ENCODE results near the gene CST4. TPM values are rescaled to one million over a fixed set of nuclear protein-coding genes. Genes with fewer than 3 reads are reported as not detected.
"Not testable (repeated sequence)": the region's sequence is repeated elsewhere in the genome, so short reads cannot be mapped to it uniquely, and the experiment has no call there.

CST4 gene
- polyA plus RNA-seq, 1 of the 3 experiments (the other 2 are of a cell fraction) = not detected

DNA sequence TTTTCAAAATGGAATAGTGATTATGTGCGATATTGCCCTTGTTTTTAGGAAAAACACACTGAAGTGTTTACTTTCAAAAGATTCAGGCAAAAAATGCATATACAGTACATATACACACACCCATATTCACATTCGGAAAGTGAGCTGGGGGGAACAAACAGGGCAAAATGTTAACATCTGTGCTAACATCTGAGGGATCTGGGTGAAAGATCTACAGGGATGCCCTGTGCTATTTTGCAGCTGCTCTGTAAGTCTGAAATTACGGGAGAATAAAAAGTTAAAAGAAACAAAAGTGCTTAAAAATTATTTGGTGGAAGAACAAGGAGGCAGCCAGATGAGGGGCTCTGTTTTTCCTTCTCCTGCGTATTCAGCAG, 51.9 kb downstream of the CST4 start (continued):
- no peak for TF ChIP-seq FOXJ3 (CRISPR knock-in tag; IDR thresholded peaks at IDR 0.05)
- TF ChIP-seq, protein P1, sequence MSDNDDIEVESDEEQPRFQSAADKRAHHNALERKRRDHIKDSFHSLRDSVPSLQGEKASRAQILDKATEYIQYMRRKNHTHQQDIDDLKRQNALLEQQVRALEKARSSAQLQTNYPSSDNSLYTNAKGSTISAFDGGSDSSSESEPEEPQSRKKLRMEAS (IDR thresholded peaks at IDR 0.05; ENCODE audit: low read depth) = no peak

DNA sequence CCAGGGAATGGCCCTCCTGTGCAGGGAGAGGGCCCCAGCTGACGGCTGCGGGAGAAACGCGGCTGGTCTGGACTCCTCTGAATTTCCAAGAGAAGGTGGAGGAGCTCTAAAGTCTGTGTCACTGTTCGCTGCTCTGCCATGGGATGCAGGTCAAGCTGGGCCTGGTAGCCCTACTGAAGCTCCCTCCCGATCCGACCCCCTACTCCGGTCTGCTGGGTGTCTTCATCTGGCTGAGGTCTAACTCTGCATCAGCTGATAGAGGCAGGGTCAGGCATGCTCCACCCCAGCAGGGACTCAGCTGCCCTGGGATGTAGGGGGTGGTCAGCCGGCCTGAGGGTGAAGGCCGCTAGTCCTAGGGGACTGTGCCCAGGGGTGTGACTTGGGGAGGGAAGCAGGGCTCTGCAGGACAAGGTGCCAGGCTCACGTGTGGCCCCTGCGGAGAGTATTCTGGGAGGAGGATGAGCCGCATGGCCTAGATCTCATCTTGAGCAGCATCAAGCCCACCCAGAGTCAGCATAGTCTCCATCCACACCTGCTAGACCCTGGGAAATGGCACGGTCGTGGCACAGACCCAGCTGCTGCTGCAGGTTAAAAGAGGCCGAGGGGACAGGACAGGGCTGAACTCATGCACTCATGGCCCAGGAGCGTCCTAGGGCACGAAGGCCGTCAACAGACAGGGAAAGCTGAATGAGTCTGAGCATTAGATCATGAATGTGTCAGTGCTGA, 52.5 kb downstream of the CST4 start:
- Histone ChIP-seq H3K4me3 (ENCODE audit: low read depth in 2 of 2, low read length in 1 of 2) (peak overlapping the region; percentile 87 to 96), H3K27ac (ENCODE audit: low read depth in 2 of 2, low read length in 1 of 2) (no peak overlapping the region), H2AFZ (ENCODE audit: low read depth) (no peak overlapping the region), H3K4me2 (peak overlapping the region; percentile 98), H3K9ac (peak overlapping the region; percentile 92), H3K9me2 (no peaks in the 10 kb centered on the region), H3K9me3 (no peaks in the 10 kb centered on the region), H3F3A (replicated peaks; ENCODE audit: insufficient read depth) (no peaks in the 10 kb centered on the region), H4K20me1 (ENCODE audit: insufficient read depth) (peaks cover 7% of the 10 kb centered on the region; the same call in 1 of the 2 replicates), H3K27me3 (ENCODE audit: insufficient read depth) (no peaks in the 10 kb centered on the region), H3K79me2 (ENCODE audit: insufficient read depth) (peaks cover 22% of the 10 kb centered on the region), H3K4me1 (ENCODE audit: control insufficient read depth in 1 of 2, insufficient read depth in 2 of 2, low read depth in 1 of 2, low read length in 1 of 2) (peaks cover 4 to 10% of the 10 kb centered on the region in 2 experiments; a peak in 1 of 4 replicates), H3K36me3 (replicated peaks in 1 of 2; ENCODE audit: control insufficient read depth in 1 of 2, insufficient read depth in 2 of 2, low read length in 1 of 2) (peaks cover 0 to 13% of the 10 kb centered on the region in 2 experiments)
- TF ChIP-seq GATA2 (CRISPR knock-in tag; IDR thresholded peaks at IDR 0.05) (no peak), RXRA (IDR thresholded peaks at IDR 0.05; ENCODE audit: borderline replicate concordance, low read depth) (no peak), ELF1 (IDR thresholded peaks at IDR 0.05) (no peak), RFX5 (IDR thresholded peaks at IDR 0.05; ENCODE audit: low read length) (no peak), SIN3A (IDR thresholded peaks at IDR 0.05; ENCODE audit: borderline replicate concordance, low read depth, low read length) (no peak), NRF1 (IDR thresholded peaks at IDR 0.05; ENCODE audit: low read depth, low read length) (no peak), EZH2phosphoT487 (IDR thresholded peaks at IDR 0.05; ENCODE audit: borderline replicate concordance, low read depth) (no peak)
- TF ChIP-seq, protein P2, sequence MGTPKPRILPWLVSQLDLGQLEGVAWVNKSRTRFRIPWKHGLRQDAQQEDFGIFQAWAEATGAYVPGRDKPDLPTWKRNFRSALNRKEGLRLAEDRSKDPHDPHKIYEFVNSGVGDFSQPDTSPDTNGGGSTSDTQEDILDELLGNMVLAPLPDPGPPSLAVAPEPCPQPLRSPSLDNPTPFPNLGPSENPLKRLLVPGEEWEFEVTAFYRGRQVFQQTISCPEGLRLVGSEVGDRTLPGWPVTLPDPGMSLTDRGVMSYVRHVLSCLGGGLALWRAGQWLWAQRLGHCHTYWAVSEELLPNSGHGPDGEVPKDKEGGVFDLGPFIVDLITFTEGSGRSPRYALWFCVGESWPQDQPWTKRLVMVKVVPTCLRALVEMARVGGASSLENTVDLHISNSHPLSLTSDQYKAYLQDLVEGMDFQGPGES (IDR thresholded peaks at IDR 0.05; ENCODE audit: low read depth, low read length) = no peak
- 93% methylated on average over 11 of the region's 19 CpGs for WGBS (ENCODE audit: low lambda C conversion rate)
- ChIA-PET CTCF (no interaction called here), POLR2A (no interaction called here)
- DNase-seq = no peak

DNA sequence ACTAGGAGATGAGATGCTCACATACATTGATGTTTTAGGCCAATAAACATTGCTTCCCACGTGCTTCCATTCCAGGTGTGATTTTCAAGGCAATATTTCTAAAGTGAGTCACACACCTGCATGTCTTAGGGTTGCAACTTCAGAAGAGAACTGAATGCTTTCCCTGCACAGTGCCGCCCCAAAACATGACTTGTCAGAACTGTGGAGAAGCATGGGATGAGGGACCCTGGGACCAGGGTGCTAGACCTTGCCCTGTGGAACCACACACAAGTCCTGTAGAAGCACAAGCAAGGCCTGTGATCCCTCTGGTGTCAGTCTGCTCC, 53.1 kb downstream of the CST4 start:
- H4K20me1 ChIP-seq (ENCODE audit: insufficient read depth); CTCF ChIA-PET; H3K27ac ChIP-seq (ENCODE audit: low read depth in 2 of 2, low read length in 1 of 2); H3K4me3 ChIP-seq (ENCODE audit: low read depth in 2 of 2, low read length in 1 of 2); H3K9me3 ChIP-seq; H3K9me2 ChIP-seq; H2AFZ ChIP-seq (ENCODE audit: low read depth); H3K9ac ChIP-seq; DNase-seq; H3K27me3 ChIP-seq (ENCODE audit: insufficient read depth); POLR2A ChIA-PET; H3F3A ChIP-seq (replicated peaks; ENCODE audit: insufficient read depth): not testable (repeated sequence)
- 81% methylated on average over 2 of the region's 2 CpGs for WGBS (ENCODE audit: low lambda C conversion rate)
- H3K4me1 ChIP-seq (ENCODE audit: control insufficient read depth in 1 of 2, insufficient read depth in 2 of 2, low read depth in 1 of 2, low read length in 1 of 2) = peaks cover 4 to 10% of the 10 kb centered on the region in 2 experiments; a peak in 1 of 4 replicates
- peak overlapping the region; percentile 98; the same call in 1 of the 2 replicates for H3K4me2 ChIP-seq
- peaks cover 22% of the 10 kb centered on the region for H3K79me2 ChIP-seq (ENCODE audit: insufficient read depth)
- H3K36me3 ChIP-seq (replicated peaks in 1 of 2; ENCODE audit: control insufficient read depth in 1 of 2, insufficient read depth in 2 of 2, low read length in 1 of 2) = peaks cover 0 to 13% of the 10 kb centered on the region in 2 experiments

Small RNAs within 50 kb of the gene (small RNA-seq; reads per million reads assigned to genes)
- 0 reads per million in 7 experiments for gene CST2P1

Other genes with a start within 250 kb of the CST4 start
- not detected in 2 replicates for gene CSTL1, start 249.4 kb downstream of the CST4 start, polyA plus RNA-seq (2012; rRNA removed)
- gene CST11, start 236.2 kb downstream of the CST4 start, polyA plus RNA-seq (2012; rRNA removed) = not detected in 2 replicates
- not detected in 2 replicates for gene CST8, start 197.9 kb downstream of the CST4 start, polyA plus RNA-seq (2012; rRNA removed)
- not detected in 2 replicates for gene CST9L, start 120.6 kb downstream of the CST4 start, polyA plus RNA-seq (2012; rRNA removed)
- gene CST9, start 83.1 kb downstream of the CST4 start, polyA plus RNA-seq (2012; rRNA removed) = not detected in 2 replicates
- gene CST3, start 51.1 kb downstream of the CST4 start, polyA plus RNA-seq (2012; rRNA removed) = 328 and 428 TPM in 2 replicates
- not detected in 2 replicates for gene CST1, start 61.9 kb upstream of the CST4 start, polyA plus RNA-seq (2012; rRNA removed)
- gene CST2, start 137.7 kb upstream of the CST4 start, polyA plus RNA-seq (2012; rRNA removed) = not detected in 2 replicates
- gene CST5, start 190.7 kb upstream of the CST4 start, polyA plus RNA-seq (2012; rRNA removed) = not detected in 2 replicates

Data from SK-N-SH (cell line).